ENCODE measurements around the gene CNTNAP4. TPM values are rescaled to one million over a fixed set of nuclear protein-coding genes. Genes with fewer than 3 reads are reported as not detected.

CNTNAP4 gene
- total RNA-seq, 1 experiment from 2014 or later = not detected

- TF ChIP-seq AR (CRISPR knock-in tag; IDR thresholded peaks at IDR 0.05) (no peak), ZMAT4 (CRISPR knock-in tag; IDR thresholded peaks at IDR 0.05) (no peak), ESRRA (CRISPR knock-in tag; IDR thresholded peaks at IDR 0.05; ENCODE audit: borderline replicate concordance) (no peak), IRF2 (CRISPR knock-in tag; IDR thresholded peaks at IDR 0.05; ENCODE audit: borderline replicate concordance, low read depth) (no peak)
Observed at GRCh38 chr16:76235025-76235424, 42.2 kb upstream of the CNTNAP4 start (continued).

- Mint-ChIP-seq H3K4me3 (no peak overlapping the region), H3K27me3 (ENCODE audit: low read depth) (peaks cover 15% of the 10 kb centered on the region), H3K27ac (no peak overlapping the region), H3K9me3 (peaks cover 31% of the 10 kb centered on the region), H3K36me3 (peaks cover 13% of the 10 kb centered on the region), H3K4me1 (no peaks in the 10 kb centered on the region)
- CTCF ChIA-PET = no interaction called here
- TF ChIP-seq ZBTB43 (CRISPR knock-in tag; IDR thresholded peaks at IDR 0.05) (no peak), ZMAT4 (CRISPR knock-in tag; IDR thresholded peaks at IDR 0.05) (no peak)
- DNase-seq (ENCODE audit: low spot score) = no peak
- POLR2A ChIA-PET = no interaction called here
- no peak for ATAC-seq
Observed at GRCh38 chr16:76235426-76235825, 41.8 kb upstream of the CNTNAP4 start.

- ATAC-seq = no peak
- TF ChIP-seq CREM (CRISPR knock-in tag; IDR thresholded peaks at IDR 0.05) = no peak
- H3K27me3 Mint-ChIP-seq (ENCODE audit: low read depth) = peaks cover 4% of the 10 kb centered on the region; the same call in 1 of the 2 replicates
- peaks cover 39% of the 10 kb centered on the region for H3K9me3 Mint-ChIP-seq
- H3K27ac Mint-ChIP-seq = no peak overlapping the region
- H3K36me3 Mint-ChIP-seq = peaks cover 28% of the 10 kb centered on the region
- DNase-seq (ENCODE audit: low spot score) = no peak
- H3K4me3 Mint-ChIP-seq = no peak overlapping the region
- ChIA-PET CTCF (no interaction called here), POLR2A (no interaction called here)
- no peaks in the 10 kb centered on the region for H3K4me1 Mint-ChIP-seq
Observed at GRCh38 chr16:76237471-76237870, 39.7 kb upstream of the CNTNAP4 start.

- H3K9me3 Mint-ChIP-seq = peaks cover 43% of the 10 kb centered on the region
- TF ChIP-seq E2F1 (CRISPR knock-in tag; IDR thresholded peaks at IDR 0.05) = no peak
- TF ChIP-seq ZBTB21 (CRISPR knock-in tag; IDR thresholded peaks at IDR 0.05; ENCODE audit: borderline replicate concordance) = no peak
- no peak for TF ChIP-seq TP53 (CRISPR knock-in tag; IDR thresholded peaks at IDR 0.05)
- TF ChIP-seq PRRX2 (CRISPR knock-in tag; IDR thresholded peaks at IDR 0.05) = no peak
- TF ChIP-seq NR3C1 (CRISPR knock-in tag; conservative IDR thresholded peaks at IDR 0.05; ENCODE audit: low read depth) = no peak
- no peak for TF ChIP-seq GTF2I (CRISPR knock-in tag; conservative IDR thresholded peaks at IDR 0.05)
- no peak for TF ChIP-seq IRF1 (CRISPR knock-in tag; IDR thresholded peaks at IDR 0.05)
- no peak for TF ChIP-seq ATF6 (CRISPR knock-in tag; IDR thresholded peaks at IDR 0.05)
- TF ChIP-seq MAX (CRISPR knock-in tag; IDR thresholded peaks at IDR 0.05) = no peak
- H3K27me3 Mint-ChIP-seq (ENCODE audit: low read depth) = peaks cover 4% of the 10 kb centered on the region; the same call in 1 of the 2 replicates
- DNase-seq (ENCODE audit: low spot score) = no peak
- no peaks in the 10 kb centered on the region for H3K4me1 Mint-ChIP-seq
- ATAC-seq = no peak
- no peak overlapping the region for H3K27ac Mint-ChIP-seq
- peaks cover 27% of the 10 kb centered on the region for H3K36me3 Mint-ChIP-seq
- CTCF ChIA-PET = no interaction called here
- no peak overlapping the region for H3K4me3 Mint-ChIP-seq
- POLR2A ChIA-PET = no interaction called here
Observed at GRCh38 chr16:76241755-76242154, 35.4 kb upstream of the CNTNAP4 start.

All from WTC11 (cell line).